SU-DHL-6 (cell line): ENCODE data around the gene SETD2.

Source experiments
- EZH2phosphoT487 ChIP-seq: fragments of 200-600 bp; sonication (generic), shearing (Covaris generic); conservative IDR thresholded peaks from 2 replicates; pipeline ENCODE4 v1.6.1; 2018; ENCODE audit warnings: mild to moderate bottlenecking, antibody characterized with exemption, low read length, moderate library complexity, mixed read lengths
- TF ChIP-seq, protein P1 (sequence below): fragments of 200-600 bp; sonication (generic); IDR thresholded peaks from one replicate; pipeline ENCODE4 v1.5.1; 2017; ENCODE audit warnings: antibody characterized with exemption, mild to moderate bottlenecking, low read length, moderate library complexity; ENCODE audit not compliant: insufficient read depth, poor library complexity, severe bottlenecking

DNA sequence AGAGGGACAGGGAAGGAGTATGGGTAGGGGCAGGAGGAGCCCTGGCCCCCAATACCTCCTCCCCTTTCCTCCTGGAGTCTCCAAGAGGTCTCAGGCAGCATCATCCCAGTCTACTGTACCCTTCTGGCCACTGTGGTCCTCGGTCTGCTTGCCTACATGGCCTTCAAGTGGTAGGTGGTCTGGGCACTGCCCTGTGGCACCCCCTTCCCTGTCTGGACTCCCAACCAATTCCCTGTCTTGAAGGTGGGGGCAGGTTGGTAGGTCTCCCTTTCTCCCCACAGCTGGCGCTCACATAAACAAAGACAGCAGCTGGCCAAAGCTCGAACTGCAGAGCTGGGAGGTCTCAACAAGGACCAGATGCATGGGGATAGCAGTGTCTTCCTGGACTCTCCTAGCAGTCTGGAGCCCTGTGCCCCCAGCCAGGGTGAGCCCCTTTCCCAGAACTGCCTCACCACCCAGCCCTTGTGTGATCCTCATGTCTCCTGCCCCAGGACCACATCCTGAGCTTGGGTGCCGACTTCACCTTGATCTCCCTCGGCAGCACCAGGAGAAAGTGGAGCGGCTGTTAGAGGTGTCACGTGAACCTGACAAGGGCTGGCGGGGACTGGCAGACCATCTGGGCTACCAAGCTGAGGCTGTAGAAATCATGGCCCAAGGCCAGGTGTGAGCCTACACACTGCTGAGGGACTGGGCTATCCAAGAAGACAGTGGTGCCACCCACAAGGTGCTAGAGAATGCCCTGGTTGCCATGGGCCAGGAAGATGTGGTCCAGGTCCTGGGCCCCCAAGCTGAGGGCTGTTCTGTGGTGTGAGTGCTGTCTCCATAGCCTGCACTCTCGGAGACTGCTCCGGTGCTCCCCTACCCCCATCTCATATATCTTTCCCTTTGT is 151.3 kb downstream of the SETD2 start:
- TF ChIP-seq, protein P1, sequence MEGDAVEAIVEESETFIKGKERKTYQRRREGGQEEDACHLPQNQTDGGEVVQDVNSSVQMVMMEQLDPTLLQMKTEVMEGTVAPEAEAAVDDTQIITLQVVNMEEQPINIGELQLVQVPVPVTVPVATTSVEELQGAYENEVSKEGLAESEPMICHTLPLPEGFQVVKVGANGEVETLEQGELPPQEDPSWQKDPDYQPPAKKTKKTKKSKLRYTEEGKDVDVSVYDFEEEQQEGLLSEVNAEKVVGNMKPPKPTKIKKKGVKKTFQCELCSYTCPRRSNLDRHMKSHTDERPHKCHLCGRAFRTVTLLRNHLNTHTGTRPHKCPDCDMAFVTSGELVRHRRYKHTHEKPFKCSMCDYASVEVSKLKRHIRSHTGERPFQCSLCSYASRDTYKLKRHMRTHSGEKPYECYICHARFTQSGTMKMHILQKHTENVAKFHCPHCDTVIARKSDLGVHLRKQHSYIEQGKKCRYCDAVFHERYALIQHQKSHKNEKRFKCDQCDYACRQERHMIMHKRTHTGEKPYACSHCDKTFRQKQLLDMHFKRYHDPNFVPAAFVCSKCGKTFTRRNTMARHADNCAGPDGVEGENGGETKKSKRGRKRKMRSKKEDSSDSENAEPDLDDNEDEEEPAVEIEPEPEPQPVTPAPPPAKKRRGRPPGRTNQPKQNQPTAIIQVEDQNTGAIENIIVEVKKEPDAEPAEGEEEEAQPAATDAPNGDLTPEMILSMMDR, result no peak
- no peak for TF ChIP-seq EZH2phosphoT487
